ENCODE results near the gene BCL2L11.

The BCL2L11 gene

GRCh38 chr2:111142101-111142500 is 21.4 kb downstream of the BCL2L11 start:
- in situ Hi-C loops (cut with HindIII; ENCODE audit: low sequenced_read_pairs) = no loop called here

DNA sequence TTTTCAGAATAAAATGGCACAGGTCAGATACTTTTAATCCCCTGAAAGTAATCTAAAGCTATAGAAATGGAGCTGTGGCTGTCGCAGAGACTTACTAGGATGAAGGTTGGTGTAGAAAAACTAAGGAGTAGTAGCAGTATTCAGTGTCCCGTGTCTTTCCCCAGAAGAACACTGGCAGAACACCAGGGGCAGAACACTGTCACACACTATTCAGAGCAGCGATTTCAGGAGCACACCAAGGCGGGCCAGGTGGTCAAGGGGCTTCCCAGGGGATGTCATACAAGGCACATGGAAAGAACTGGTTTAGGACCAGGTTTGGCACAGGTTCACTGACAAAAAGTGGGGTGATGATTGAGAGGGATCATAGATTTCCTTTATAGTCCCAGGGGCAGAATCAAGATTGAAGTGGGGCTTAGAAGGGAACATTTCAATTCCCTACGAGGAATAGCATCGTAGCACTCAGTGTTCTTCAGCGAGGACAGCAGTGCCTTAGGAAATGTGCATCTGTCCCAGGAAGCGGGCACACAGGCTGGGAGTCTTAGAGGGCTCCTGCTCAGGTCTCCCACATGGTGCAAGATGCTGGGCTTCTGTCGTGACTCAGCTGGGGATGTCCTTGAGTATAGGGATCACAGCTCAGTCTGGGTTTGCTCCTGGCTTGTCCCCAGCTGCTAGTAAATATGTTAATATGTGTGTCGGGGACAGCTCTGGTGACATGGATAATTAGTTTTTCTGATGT is 22.6 kb downstream of the BCL2L11 start:
- in situ Hi-C loops (cut with HindIII; ENCODE audit: low sequenced_read_pairs) = no loop called here

DNA sequence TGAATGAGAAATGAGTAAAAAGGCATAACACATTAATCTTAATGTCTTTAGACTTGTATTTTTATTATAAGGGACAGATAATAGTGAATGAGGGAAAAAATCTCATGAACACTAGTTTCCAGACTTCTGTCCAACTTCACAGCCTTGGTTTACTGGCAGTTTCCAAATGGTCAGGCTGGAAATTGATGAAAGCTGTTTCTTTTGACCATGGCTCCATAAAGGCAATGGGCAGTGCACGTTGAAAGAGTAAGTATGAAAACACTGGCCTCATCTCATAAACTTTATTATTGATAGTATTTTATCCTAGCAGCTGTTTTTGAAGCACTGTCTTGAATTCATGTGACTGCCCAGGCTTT is 23.1 kb downstream of the BCL2L11 start:
- in situ Hi-C loops (cut with HindIII; ENCODE audit: low sequenced_read_pairs) = no loop called here

DNA sequence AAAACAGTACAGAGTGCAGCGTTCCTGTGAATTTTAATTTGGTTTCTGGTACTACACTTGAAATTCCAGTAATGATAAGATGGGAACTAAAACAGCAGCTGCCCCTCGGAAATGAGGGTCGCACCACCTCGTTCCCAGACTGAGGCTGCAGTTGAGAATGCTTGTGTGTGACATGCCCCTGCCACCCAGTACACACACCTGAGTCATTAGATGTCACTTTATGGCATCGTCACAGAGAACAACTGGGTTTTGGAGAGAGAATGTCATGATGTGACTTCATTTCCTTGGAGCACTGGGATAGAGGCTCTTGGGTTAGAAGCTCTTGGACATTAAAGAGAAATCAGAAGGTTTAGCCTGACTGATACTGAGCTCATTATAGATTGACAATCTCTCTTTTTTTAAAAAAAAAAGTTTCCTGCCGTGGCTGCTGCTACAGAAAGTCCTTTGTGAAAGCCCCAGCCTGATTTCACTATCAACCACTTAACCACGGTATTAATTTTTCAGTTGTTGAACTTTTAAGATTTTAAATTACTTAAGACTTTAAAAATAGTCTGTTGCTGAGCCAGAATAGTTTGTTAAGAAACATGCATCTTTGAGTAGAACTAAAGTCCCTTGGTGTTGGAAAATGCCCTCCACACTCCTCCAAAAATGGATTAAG is 24.5 kb downstream of the BCL2L11 start:
- in situ Hi-C loops (cut with HindIII; ENCODE audit: low sequenced_read_pairs) = no loop called here

DNA sequence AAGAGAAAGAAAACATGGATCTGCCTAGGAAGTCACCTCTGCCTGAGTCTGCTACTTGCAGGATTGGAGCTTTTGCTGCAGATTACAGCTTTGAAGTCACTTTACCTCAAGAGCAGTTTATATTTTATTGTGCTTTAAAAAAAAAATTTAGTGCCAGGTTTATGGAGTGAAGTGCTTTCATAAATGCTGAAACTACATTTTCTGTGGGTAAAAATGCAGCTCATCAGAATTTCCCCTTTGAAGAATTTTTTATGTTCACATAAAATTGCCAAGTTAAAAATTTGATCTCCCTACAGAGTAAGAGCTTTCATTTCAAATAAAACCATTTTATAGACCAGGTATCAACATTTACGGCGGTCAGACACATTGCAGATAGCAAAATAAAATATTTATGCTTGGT is 25.2 kb downstream of the BCL2L11 start:
- in situ Hi-C loops (cut with HindIII; ENCODE audit: low sequenced_read_pairs) = no loop called here

- in situ Hi-C loops (cut with HindIII; ENCODE audit: low sequenced_read_pairs) = no loop called here
Observed at GRCh38 chr2:111148225-111148873, 27.6 kb downstream of the BCL2L11 start.

DNA sequence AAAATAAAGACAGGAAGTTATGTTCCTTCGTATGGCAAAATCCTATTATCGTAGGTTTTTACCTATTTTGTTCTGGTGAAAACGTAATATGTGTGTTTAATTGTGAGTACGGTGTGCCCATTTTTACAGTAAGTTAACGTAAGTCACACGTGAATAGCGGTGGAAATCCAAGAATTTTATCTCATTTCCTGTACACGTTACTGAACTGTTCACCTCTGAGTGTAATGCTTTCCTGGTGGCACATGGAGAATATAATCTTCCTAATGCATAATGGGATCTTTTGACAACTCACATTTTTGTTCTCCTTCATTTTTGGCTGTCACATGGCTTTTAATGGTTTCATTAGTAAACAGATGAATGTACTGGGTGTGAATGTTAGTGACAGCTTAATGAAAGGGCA is 28.2 kb downstream of the BCL2L11 start:
- in situ Hi-C loops (cut with HindIII; ENCODE audit: low sequenced_read_pairs) = no loop called here

- in situ Hi-C loops (cut with HindIII; ENCODE audit: low sequenced_read_pairs) = no loop called here
Observed at GRCh38 chr2:111149882-111150455, 29.3 kb downstream of the BCL2L11 start.

- in situ Hi-C loops (cut with HindIII; ENCODE audit: low sequenced_read_pairs) = no loop called here
Observed at GRCh38 chr2:111154758-111155157, 34.0 kb downstream of the BCL2L11 start.

DNA sequence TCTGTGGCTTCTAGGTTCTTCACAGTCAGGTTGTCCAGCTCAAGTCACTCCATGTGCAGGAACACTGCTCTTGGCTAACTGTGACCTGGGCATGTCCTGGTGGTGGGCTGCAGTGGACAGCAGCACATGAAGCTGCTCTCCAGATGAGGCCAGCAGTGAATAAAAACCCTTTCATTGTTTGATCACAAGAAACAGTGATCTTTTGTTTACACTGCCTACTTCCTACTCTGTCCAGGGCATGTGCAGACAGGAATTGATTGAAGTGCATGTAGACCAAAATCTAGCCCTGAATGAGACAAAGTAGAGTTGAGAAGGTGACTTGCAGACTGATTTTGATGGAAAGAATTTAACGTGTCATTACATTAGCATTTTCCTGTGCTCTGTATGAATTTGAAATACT is 34.9 kb downstream of the BCL2L11 start:
- in situ Hi-C loops (cut with HindIII; ENCODE audit: low sequenced_read_pairs) = no loop called here

- in situ Hi-C loops (cut with HindIII; ENCODE audit: low sequenced_read_pairs) = no loop called here
Observed at GRCh38 chr2:111156529-111156928, 35.8 kb downstream of the BCL2L11 start.

GRCh38 chr2:111157071-111157661 is 36.5 kb downstream of the BCL2L11 start:
- in situ Hi-C loops (cut with HindIII; ENCODE audit: low sequenced_read_pairs) = no loop called here

GRCh38 chr2:111157798-111158197 is 37.1 kb downstream of the BCL2L11 start:
- in situ Hi-C loops (cut with HindIII; ENCODE audit: low sequenced_read_pairs) = no loop called here

GRCh38 chr2:111159641-111160040 is 38.9 kb downstream of the BCL2L11 start:
- in situ Hi-C loops (cut with HindIII; ENCODE audit: low sequenced_read_pairs) = no loop called here

DNA sequence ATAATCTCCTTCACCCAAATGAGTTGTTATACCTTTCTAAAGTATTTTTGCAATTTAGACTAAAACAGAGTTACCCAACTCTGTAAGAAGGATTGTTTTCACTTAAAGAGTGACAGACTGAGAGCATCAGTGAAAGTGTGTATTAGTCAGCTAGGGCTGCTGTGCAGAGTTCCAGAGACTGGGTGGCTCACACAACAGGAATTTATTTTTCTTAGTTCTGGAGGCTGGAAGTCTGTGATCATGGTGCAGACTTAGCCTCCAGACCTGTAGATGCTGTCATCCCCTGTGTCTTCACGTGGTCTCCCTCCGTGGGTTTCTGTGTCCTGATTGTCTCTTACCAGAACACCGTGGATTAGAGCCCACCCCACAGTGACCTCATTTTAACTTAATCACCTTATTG is 40.0 kb downstream of the BCL2L11 start:
- in situ Hi-C loops (cut with HindIII; ENCODE audit: low sequenced_read_pairs) = no loop called here

DNA sequence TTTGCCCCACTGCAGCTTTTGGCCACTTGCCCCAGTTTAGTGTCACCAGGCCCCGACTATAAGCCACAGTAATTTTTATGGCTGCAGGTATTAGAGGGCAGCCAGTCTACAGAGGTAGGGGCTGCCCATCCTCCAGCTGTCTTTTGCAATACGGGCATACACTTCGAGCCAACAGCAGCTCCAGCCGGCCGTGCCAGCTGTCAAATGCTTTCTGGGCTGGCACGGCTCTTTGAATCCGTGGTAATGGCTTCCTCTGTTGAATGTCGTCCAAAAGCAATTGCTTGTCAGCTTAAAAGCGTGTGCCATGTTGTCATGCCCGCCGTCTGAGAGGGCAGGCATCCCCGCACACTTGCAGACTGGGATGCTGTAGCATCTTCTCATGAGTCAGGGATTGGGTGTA is 41.3 kb downstream of the BCL2L11 start:
- in situ Hi-C loops (cut with HindIII; ENCODE audit: low sequenced_read_pairs) = no loop called here

DNA sequence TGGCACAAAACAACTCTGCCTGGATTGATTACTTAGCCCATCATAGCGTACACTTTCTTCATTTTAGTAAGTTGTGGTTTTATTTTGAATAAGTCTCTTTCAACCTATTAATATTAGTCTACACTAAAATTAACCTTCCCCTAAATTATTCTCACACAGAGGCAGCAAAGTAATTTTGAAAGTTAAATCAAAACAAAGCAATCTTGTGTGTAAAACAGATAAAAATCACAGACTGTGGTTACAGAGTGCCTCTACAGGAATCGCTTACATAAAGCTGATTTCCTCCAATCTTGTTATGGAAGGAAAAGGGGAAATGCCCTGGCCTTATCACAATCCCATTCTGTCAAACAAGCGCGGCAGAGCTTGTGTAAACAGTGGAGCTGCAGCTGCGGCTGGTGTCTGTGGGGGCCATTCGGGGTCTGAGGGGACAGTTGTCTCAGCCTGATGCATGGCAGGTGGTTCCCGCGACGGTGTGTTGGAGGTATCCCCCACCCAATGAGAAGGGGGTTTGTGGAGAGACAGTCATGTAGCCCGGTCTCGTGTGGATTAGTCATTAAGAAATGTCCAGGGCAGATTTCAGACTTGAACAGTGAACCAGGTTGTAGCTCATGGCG is 42.1 kb downstream of the BCL2L11 start:
- in situ Hi-C loops (cut with HindIII; ENCODE audit: low sequenced_read_pairs) = no loop called here

DNA sequence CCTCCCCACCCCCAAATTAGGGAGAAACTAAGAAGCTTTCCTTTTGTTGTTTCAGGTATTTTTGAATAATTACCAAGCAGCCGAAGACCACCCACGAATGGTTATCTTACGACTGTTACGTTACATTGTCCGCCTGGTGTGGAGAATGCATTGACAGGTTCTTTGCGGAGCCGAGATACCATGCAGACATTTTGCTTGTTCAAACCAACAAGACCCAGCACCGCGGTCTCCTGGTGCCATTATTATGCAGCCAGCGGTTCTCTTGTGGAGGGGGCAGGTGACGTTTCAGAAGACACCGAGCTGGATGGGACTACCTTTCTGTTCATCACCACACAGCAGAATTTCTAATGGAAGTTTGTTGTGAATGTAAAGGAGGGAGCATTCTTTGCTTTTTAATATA is 43.4 kb downstream of the BCL2L11 start:
- in situ Hi-C loops (cut with HindIII; ENCODE audit: low sequenced_read_pairs) = no loop called here

DNA sequence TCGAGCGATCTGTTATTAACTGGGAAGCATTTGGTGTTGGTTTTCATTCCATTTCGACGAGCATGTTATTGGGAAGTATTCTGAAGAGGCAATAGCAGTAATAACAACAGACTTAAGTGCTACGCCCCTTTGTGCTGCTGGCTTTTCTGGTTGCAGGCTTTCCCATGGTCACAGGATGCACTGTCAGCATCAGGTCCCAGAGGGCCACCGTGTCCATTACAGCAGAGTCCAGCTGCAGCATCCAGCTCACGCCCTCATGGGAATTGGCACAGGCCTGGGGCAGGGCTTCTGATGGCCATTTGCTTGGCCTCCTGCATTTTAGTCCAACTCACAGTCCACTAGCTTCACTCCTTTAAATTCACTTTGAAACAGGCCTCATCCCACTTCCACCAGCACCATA is 44.4 kb downstream of the BCL2L11 start:
- in situ Hi-C loops (cut with HindIII; ENCODE audit: low sequenced_read_pairs) = no loop called here

DNA sequence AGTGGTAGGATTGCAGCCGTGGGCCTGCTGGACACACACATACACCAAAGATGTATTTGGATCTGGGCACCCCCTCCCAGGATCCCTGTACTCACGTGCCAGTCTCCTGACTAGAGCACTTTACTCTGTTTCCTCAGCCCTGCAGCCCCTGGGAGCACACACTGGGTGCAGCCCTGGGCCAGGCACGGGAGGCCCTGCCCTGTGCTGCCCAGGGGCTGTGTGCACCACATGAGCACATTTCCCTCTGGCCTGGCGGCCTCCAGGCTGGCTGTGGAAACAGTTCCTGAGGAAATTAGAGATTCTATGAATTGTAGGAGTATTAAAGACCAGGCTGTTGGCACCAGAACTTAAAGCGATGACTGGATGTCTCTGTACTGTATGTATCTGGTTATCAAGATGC is 45.4 kb downstream of the BCL2L11 start:
- in situ Hi-C loops (cut with HindIII; ENCODE audit: low sequenced_read_pairs) = no loop called here
